Measurements from ENCODE around the gene LHX4.

LHX4 gene

DNA sequence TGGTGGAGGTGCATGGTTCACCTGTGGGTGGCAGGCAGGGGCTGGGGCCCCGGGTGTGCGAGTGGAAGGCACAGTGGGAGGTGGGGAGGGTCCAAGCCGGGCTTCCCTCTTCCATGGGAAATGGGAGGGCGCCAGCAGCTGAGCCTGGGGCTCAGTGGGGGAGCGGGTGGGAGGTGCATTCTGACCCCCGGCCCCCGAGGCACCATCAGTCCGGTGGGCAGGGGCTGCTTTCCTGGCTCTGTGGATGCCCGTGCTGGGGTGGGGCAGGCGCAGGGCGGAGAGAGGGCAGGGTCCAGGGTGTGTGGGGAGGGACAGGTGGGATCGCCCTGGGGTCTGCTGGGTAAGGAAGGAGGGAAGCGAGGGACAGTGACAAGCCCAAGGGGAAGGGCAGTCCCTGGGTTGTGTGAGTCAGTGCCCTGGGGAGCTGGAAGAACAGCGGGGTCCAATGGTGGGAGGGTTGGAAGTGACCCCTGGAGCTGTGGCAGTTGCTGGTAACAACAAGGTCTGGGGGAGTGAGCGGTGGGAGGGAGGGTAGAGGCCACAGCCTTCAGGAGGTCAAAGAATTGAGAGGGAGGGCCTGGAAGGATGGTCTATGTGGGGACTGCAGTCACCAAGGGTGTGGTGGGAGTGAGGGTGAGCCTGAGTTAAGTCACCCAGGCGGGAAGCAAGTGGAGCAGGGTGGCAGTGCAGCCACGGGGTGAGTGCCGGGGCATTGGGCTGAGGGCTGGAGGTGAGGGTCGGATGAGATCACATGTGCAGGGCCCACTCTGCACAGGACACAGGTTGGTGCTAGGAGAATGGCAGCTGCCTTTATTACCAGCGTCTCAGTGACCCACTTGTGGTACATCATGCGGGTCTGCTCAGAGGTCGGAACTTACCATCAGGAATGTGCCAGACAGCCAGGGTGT is 29.6 kb downstream of the LHX4 start:
- DNase-seq = no peak

DNA sequence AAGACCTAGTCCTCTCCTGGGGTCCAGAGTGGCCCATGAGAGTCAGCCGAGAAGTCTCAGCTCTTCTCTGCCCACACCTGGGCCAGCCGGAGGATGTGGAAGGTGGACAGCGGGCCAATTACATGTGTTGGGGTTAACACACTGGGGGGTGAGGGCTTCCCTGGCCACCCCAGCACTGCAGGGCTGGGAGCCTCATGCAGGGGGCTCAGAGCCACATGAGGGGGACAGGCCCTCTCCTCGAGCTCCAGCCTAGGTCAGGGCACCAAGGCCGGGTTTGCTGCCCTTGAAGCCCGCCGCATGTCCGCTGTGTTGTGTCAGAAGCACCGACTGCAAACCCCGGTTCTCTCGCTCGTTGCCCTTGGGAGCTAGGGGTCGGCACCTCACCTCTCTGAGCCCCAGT is 30.5 kb downstream of the LHX4 start:
- DNase-seq = no peak

DNA sequence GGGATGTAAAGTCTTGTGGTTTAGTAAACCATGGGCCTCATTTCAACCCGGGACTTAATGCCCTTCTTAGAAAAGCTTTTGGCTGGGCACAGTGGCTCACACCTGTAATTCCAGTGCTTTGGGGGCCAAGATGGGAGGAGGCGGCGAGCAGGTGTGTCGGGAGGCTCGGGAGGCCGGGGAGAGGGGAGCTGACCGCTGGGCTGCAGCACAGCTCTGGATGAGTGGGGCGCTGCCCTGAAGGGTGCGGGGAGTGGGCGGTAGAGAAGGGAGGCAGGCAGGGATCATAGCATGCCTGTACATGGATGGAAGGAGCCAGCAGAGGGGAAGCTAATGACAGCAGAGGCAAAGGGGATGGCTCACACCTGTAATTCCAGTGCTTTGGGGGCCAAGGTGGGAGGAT is 31.0 kb downstream of the LHX4 start:
- no peak for DNase-seq

DNA sequence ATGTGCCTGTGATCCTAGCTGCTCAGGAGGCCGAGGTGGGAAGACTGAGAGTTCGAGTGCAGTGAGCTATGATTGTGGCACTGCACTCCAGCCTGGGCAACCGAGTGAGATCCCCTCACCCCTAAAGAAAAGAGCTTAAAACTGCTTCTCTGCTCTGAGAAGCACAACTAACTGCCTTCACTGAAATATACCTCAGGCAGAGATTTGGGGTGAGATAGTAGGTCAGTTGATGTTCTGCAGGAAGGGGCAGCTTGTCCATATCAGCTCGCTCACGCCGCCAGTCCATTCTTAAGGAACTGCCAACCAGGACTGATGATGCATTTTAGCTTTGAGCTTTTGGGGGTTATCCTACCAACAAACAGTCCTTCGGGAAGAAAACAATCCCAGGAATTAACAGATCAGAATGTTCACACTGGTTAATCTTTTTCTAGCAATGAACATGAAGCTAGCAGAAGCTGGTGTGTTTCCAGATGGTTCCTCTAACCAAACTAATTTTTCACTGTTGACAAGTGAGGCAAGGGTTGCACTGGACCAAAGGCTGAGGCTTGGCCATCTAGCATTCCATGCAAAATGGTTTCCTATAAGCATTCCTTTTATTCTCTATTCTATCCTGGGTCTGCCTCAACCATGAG is 31.6 kb downstream of the LHX4 start:
- DNase-seq = no peak

DNA sequence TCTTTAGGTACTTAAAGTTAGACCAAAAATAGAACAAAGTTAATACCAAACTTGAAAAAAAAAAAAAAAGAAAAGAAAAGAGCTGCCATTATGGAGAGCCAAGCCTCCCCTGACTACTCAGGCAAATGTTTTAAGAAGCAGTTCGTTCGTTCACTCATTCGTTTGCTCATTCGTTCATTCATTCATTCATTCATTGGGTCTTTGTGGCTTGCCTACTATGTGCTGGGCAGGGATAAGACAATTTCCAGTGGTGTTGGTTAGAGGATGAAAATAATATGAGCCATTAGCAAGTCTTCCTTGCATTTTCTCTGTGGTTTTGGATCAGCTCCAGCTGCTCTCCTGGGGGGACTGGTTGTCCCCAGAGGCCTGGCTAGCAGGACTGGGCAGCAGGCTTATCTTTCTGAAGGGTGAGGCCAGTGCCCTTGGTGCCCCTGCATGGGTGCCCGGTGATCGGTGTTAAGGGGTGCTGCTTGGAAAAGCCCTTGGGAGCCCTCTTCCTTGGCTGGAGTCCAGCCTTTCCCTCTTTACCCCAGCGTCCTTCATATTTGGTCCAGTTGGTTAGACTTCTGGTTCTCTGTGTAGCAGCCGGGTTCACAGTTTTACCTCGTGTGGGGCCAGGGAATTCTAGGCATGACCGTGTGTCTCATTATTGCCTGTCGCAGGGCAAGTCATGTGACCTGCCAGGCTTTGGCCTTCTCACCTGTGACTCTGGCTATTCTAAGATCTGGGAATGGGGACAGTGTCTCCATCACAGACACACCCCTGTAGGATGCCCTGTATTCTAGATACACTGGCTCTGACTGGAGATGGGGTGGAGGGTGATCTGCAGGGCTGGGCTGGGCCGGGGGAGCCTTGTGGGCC is 32.8 kb downstream of the LHX4 start:
- no peak for DNase-seq

DNA sequence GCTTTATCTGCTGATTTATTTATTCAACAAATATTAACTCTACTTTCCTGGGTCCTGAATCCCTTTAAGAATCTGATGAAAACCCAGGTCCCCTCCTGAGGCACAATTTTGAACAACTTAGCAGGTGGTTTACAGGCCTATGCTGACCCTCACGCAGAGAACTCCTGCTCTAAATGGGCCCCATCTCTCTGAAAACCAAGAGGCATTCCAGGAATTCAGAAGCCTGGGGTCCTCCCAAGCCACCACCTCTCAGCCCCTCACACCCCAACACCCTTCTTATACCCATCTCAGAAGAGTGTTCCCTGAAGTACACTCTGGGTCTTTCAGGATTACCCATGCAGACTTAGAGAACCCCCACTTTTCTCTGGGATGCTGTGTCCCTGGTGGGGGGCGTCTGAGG is 34.5 kb downstream of the LHX4 start:
- DNase-seq = no peak

DNA sequence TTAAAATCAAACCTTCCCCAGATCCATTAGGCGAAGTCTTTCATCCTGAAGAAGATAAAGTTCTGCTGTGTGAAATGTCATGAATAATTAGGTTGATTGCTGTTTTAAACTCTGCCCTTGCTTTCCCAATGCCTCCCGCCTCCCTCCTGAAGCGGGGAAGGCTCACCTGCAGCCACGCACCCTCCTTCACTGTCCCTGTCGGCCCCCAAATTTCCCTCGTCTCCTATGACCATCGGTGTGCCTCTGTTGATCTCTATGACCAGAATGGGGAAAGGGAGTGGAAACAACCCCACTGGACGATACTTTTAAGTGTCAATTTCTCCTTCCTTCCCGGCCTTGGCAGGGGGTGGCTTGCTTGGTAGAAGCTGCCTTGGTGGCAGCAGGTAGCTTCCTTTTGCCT is 35.1 kb downstream of the LHX4 start:
- no peak for DNase-seq

DNA sequence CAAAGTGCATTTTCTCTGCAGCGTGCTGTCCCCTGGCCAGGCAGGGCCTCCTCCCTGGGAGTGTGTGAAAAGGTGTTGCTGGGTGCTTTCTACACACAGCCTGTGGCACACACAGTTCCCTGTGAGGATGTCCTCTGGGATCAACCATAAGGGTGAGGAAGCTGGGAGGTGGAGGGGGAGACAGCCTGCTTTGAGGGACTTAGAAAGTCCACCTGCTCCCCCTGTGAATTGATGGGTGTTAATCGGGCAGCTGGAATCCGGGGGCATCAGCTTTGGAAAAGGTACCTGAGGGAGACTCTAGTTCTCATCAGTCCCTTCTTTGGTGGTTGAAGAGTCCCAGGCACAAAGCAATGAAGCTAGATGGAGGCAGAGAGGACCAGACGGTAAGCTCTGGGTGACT is 35.8 kb downstream of the LHX4 start:
- DNase-seq = no peak

DNA sequence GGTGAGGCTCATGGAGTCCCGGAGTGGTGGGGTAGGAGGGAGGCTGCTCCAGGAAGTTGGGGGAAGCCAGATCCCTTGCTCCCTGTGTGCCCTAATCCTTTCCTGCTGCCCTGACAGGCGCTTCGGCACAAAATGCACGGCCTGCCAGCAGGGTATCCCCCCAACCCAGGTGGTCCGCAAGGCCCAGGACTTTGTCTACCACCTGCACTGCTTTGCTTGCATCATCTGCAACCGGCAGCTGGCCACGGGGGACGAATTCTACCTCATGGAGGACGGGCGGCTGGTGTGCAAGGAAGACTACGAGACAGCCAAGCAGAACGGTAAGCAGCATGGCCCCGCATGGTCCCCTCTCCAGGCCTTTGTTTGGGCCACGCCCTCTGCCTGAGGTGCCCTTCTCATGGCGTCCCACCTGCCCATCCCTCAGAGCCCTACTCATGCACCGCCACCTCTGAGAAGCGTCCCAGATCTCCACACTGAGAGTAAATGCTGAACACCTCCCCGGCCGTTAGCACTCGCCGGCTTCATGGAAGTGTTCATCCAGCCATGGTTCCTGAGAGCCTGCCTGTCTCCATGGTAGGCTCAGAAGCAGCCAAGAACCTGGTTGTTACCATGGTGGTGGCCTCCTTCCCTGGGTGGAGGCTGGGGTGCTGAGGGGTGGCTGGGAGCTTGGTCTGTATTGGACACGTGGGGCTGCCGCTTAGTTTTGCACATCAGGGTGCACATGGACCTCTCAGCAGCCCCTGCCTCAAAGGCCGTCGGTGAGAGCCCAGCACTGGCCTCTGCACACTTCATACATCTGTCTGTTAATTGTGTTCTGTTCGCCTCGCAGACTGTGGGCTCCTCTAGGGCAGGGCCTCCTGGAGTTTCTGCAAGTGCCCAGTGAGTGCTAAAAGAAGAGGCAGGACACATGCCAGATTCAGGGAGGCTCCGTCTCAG is 36.5 kb downstream of the LHX4 start:
- DNase-seq = no peak

DNA sequence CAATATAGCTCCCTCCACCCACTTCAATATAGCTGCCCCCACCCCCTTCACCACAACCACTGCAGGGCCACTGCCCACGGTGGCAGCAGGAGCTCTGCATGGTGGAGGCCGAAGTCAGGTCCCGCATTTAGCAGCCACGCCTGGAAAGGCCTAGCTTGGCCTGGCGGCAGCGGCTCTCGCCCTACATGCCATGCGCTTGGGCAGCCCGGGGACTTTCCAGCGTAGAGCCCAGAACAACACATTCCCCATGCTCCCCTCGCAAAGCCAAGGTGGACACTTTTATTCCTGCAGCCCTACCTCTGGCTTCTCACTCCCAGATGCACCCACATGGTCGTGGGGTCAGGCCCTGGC is 37.1 kb downstream of the LHX4 start:
- no peak for DNase-seq

DNA sequence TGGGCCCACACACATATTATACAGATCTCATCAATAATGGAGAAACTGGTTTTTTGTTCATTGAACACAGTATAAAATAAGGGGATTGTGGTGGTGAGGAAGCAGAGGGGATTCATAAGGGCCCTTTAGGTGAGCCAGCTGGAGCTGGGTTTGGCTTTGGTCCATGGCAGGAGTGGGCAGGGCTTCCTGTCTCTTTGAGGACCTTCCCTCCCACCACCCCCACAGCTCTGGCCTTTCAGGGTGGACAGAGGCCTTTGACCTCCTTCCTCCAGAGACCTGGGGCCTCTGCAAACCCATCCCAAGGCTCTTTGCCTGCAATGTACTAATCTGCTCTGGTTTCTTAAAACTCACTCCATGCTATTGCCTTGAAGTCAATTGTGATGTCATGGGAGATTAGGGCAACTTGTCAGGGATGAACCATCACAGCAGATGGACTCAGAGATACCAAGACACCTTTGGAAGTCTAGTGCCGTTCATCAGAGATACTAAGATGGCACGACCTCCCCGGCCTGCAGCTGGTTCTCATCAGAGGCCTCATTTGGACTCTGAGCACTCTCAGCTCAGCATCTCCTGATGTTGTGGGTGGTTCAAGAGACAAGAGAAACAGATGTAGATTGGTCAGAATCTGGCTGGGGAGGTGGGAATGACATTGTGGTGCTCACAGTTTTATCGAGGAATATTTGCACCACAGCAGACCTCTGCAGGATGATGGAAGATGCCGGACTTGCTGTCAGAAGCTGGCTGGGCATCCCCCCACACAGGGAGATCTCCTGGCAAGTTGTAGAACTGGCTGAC is 37.9 kb downstream of the LHX4 start:
- no peak for DNase-seq

DNA sequence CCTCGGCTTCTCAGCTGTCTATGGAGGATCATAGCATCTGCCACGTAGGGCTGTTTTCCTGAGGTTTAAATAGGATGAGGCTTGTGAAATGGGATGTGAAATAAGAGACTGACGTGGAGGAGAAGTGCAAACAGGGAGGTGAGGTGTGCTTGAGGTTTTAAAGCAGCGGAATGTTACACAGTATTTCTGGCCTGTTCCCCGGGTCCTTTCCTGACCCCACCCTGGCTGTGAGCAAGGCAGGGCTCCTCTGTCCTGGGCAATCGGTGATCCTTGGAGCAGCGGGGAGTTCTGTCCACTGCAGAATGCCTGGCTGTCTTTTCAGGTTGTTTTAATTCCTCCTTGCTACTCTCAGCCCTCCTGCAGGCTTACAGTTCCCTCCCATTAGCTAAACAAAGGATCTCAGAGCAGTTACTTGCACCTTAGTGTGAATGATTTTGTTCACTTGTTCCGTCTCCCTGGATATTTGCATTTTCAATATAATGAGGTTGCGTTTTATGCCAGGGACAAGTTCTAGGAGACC is 38.6 kb downstream of the LHX4 start:
- no peak for DNase-seq

DNA sequence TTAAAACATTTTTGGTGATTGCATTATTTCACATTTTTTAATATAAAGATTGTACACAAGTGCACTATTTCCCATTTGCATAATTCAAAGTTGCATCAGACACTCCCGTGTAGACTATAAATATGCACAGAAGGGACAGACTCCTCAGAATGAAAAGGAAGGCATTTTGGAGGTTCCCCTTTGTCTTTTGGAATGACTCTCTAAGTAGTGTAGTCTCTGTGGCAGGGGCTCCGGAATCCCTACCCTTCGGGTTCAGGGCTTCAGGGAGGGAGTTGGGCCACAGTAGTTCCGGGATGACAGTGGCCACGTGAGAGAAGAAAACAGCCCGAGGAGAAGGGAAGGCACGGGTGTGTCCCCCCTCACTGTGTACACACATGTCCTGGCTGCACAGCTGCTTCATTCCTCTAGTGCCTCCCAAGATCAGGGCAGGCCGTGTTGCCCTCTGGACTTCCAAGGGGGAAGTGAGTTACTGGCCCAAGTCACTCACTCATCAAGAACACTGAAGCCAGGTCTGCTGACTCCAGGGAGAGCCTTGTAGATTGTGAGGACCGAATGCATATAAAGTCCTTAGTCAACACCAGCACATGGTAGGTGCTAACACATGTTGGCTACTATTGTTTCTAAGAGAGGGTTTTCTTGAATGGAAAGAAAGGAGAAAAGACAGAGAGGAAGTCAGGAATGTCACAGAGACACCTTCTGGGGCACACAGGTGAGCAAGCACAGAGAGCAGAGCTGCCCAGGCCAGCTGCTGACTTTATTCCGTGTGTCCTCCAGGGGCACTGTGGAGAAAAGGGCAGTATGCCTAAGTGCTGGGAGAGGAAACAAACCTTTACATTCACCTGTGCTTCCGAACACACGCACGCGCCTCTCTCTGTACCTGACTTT is 39.8 kb downstream of the LHX4 start:
- DNase-seq = no peak

DNA sequence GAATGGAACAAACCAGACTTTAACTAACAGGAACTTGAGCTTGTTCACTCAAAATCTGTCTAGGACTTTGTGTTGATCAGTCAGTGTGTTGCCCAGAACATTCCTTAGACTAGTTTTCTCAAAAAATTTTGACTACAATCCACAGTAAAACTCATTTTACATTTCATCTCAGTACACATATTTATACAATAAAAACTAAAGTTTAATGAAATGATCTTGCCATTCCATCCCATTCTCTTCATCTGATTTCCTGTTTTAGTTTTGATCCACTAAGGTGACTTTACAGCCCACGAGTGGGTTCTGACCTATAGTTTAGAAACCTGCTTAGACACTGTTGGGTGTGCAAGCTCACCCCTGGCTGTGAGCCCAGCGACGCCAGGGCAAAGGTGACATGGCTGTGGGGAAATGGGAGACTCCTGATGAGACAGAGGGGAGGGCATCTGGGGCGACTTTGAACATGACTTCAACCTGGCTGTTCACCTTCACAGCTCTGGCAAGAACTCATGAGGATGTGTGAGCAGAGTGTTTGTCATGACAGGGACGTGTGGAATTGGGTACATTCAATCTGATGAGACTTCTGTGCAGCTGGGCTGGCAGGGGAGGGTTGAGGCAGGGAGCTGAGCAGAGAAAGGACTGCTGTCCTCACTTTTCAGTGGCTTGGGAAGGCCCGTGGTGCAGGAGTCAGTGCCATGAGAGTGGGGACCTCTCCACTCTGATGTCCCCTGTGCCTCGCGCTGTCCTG is 40.6 kb downstream of the LHX4 start:
- DNase-seq = no peak

DNA sequence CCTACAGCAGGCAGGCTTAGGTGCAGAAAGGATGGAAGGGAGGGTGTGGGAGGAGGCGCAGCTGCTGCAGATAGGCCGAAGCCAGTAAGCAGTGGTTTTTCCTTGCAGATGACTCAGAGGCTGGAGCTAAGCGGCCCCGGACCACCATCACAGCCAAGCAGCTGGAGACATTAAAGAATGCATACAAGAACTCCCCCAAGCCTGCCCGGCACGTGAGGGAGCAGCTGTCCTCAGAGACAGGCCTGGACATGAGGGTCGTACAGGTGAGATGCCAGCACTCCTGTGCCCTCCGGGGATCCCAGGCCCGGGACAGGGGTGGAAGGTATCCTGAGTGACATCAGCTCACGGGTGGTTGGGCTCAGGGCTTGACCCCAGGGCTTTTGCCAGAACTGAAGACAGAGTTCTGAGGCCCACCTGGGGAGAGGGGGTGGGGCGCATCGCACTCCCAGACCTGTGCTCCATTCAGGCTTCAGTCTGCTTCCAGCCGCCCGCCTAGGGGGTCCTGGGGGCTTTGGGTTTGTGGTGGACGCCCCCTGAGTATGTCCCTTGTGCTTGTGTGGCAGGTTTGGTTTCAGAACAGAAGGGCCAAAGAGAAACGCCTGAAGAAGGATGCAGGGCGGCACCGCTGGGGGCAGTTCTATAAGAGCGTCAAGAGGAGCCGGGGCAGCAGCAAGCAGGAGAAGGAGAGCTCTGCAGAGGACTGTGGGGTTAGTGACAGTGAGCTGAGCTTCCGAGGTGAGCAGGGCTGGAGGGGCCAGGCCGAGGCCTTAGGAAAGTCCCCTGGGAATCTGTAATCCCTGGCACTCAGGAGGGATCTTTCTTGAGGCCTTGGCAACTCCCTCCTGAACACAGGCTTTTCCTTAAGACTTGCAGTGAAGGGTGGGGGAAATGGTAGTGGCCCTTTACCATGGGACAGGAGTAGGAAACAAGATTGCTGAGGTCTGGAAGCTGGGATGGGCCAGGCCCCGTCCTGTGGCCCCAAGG is 41.5 kb downstream of the LHX4 start:
- DNase-seq = no peak

DNA sequence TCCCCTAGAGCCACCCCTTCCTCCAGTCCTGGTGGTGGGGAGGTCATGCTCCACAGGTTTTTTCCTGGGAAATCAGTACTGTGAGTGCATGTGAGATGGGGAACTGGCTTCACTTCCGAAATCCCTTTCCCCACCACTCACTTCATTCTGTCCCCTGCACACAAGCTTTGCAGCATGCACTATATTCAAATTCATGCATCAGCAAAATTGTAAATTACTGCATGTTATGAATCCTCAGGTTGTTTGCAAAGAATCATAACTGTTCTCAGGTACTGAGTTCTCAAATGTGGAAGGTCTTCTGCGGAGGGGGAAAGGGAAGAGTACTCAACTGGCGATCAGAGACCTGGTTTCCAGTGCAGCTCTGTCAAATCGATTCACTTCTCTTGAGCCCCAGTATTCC is 42.3 kb downstream of the LHX4 start:
- no peak for DNase-seq

DNA sequence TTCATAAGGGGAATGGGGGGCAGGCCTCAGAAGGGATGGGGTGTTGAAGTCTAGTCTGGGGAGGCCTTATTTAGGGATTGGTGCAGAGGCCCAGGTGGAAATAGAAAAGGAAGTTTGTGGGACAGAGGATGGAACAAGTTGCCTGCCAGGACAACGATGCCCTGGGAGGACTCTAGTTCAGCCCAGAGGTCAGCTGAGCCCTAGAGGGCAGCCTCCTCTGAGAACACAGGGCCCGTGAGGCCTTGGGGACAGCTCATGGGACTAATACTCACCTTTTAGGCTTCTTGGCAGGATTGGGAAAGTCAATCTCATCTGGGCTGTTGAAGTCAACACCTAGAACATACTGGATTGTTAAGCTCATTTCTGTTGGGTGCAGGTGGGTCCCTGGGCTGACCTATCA is 43.0 kb downstream of the LHX4 start:
- no peak for DNase-seq

DNA sequence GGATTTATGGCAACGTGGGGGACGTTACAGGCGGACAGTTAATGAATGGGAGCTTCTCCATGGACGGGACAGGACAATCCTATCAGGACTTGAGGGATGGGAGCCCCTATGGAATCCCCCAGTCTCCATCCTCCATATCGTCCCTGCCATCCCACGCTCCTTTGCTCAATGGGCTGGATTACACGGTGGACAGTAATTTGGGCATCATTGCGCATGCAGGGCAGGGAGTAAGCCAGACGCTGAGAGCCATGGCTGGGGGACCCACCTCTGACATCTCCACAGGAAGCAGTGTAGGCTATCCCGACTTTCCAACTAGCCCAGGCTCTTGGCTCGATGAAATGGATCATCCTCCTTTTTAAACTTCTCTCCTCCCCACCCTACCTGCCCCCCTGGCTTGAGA is 44.2 kb downstream of the LHX4 start:
- DNase-seq = no peak

Data from activated CD4-positive, alpha-beta T cell treated with anti-CD3 and anti-CD28 coated beads for 4 hours (primary cell).